ENCODE results near the gene EMD.
A peak's percentile ranks its signal among the peaks of the same experiment; 100 is the strongest.

EMD gene

DNA sequence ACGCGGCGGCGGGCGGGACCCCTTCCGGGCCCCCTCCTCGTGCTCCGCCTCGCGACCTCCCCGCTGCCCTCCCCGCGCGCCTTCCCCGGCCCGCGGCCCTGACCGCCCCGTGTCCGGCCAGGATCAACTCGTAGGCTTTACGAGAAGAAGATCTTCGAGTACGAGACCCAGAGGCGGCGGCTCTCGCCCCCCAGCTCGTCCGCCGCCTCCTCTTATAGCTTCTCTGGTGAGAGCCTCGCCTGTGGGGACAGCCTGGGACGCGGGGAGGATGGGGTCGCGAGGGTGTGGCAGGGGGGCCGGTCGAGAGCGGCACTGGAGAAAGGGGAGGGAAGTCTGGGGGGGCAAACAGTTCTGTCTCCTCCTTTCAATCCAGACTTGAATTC is 465 bp downstream of the EMD start:
- TF ChIP-seq, protein P1, sequence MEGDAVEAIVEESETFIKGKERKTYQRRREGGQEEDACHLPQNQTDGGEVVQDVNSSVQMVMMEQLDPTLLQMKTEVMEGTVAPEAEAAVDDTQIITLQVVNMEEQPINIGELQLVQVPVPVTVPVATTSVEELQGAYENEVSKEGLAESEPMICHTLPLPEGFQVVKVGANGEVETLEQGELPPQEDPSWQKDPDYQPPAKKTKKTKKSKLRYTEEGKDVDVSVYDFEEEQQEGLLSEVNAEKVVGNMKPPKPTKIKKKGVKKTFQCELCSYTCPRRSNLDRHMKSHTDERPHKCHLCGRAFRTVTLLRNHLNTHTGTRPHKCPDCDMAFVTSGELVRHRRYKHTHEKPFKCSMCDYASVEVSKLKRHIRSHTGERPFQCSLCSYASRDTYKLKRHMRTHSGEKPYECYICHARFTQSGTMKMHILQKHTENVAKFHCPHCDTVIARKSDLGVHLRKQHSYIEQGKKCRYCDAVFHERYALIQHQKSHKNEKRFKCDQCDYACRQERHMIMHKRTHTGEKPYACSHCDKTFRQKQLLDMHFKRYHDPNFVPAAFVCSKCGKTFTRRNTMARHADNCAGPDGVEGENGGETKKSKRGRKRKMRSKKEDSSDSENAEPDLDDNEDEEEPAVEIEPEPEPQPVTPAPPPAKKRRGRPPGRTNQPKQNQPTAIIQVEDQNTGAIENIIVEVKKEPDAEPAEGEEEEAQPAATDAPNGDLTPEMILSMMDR (IDR thresholded peaks at IDR 0.05): no peak
- Mint-ChIP-seq H3K9me3 (peaks cover 43% of the 10 kb centered on the region), H3K4me1 (peaks cover 27% of the 10 kb centered on the region), H3K27me3 (ENCODE audit: low read depth, poor library complexity) (peaks cover 3% of the 10 kb centered on the region), H3K27ac (peak overlapping the region; percentile 59), H3K36me3 (ENCODE audit: low read depth) (peaks cover 4% of the 10 kb centered on the region), H3K4me3 (peak overlapping the region; percentile 87)
- DNase-seq: no peak

DNA sequence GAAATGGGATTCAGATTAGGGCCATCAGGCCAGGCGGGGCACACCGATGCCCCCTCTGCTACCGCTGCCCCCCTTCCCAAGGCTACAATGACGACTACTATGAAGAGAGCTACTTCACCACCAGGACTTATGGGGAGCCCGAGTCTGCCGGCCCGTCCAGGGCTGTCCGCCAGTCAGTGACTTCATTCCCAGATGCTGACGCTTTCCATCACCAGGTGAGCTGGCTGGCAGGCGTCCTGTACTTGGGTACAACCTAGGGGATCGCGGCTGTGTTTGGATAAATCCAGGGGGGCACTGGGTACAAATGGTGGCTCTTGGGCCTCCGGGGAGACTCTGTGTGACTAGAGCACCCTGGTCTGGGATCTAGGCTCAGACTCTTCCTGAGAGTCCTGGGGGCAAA is 1.1 kb downstream of the EMD start:
- Mint-ChIP-seq H3K36me3 (ENCODE audit: low read depth) (peaks cover 4% of the 10 kb centered on the region), H3K4me1 (peaks cover 26% of the 10 kb centered on the region), H3K4me3 (peak overlapping the region; percentile 87), H3K9me3 (peaks cover 42% of the 10 kb centered on the region), H3K27me3 (ENCODE audit: low read depth, poor library complexity) (peaks cover 3% of the 10 kb centered on the region), H3K27ac (no peak overlapping the region)
- TF ChIP-seq, protein P1 (IDR thresholded peaks at IDR 0.05): no peak
- DNase-seq: no peak

DNA sequence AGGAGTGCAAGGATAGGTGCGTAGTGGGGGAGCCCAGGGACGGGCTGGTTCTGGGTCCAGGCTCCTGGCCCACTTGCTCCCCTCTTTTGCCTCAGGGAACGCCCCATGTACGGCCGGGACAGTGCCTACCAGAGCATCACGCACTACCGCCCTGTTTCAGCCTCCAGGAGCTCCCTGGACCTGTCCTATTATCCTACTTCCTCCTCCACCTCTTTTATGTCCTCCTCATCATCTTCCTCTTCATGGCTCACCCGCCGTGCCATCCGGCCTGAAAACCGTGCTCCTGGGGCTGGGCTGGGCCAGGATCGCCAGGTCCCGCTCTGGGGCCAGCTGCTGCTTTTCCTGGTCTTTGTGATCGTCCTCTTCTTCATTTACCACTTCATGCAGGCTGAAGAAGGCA is 1.7 kb downstream of the EMD start:
- no peak for DNase-seq
- H3K9me3 Mint-ChIP-seq: peaks cover 39% of the 10 kb centered on the region
- TF ChIP-seq, protein P1 (IDR thresholded peaks at IDR 0.05): no peak
- H3K27me3 Mint-ChIP-seq (ENCODE audit: low read depth, poor library complexity): peaks cover 3% of the 10 kb centered on the region
- H3K27ac Mint-ChIP-seq: peak overlapping the region; percentile 23
- H3K4me1 Mint-ChIP-seq: peaks cover 24% of the 10 kb centered on the region
- H3K36me3 Mint-ChIP-seq (ENCODE audit: low read depth): peaks cover 4% of the 10 kb centered on the region
- peak overlapping the region; percentile 87 for H3K4me3 Mint-ChIP-seq

DNA sequence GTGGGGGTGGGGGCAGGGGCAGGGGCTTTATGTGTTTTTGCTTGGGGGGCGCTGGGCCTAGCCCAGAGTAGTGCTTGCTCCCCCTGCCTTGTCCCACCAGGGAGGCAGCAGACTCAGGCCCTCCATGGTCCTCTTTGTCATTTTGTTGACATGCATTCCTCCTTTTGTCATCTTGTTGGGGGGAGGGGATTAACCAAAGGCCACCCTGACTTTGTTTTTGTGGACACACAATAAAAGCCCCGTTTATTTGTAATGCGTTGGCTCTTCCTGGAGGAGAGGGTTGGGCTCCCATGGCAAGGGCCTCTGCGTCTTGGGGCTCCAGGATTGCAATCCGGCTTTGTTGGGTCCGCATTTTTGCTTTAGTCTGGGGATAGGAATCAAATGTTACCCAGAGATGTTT is 2.2 kb downstream of the EMD start:
- TF ChIP-seq, protein P1 (IDR thresholded peaks at IDR 0.05): no peak
- Mint-ChIP-seq H3K27ac (no peak overlapping the region), H3K4me1 (peaks cover 24% of the 10 kb centered on the region), H3K36me3 (ENCODE audit: low read depth) (peaks cover 4% of the 10 kb centered on the region), H3K9me3 (peaks cover 37% of the 10 kb centered on the region), H3K4me3 (no peak overlapping the region), H3K27me3 (ENCODE audit: low read depth, poor library complexity) (peaks cover 3% of the 10 kb centered on the region)
- no peak for DNase-seq

DNA sequence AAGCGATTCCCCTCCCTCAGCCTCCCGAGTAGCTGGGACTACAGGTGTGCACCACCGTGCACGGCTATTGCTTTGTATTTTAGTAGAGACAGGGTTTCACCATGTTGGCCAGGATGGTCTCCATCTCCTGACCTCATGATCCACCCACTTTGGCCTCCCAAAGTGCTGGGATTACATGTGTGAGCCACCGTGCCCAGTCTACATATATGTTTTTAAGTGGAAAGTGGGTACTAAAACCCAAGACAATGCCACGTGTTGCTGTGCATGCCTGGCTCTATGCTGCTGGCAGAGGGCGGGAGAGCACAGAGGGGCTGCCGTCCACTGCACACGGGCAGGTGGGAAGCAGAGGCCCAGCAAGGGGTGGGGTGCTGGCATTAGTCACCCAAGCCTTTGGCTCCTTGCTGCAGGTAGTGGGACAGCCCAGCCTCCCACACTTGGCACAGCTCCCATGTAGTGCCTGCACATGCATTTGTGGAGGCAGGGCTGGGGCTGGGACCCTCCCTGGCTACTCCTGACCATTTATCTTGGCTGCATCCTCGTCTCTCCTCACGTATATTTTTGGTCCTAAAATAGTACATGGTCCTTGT is 3.5 kb downstream of the EMD start:
- H3K4me3 Mint-ChIP-seq: no peak overlapping the region
- H3K27ac Mint-ChIP-seq: no peak overlapping the region
- TF ChIP-seq, protein P1 (IDR thresholded peaks at IDR 0.05): no peak

More for the DNA sequence above, 3.5 kb downstream of the EMD start:
- H3K27me3 Mint-ChIP-seq (ENCODE audit: low read depth, poor library complexity): peaks cover 3% of the 10 kb centered on the region
- peaks cover 4% of the 10 kb centered on the region for H3K36me3 Mint-ChIP-seq (ENCODE audit: low read depth)
- H3K9me3 Mint-ChIP-seq: peaks cover 25% of the 10 kb centered on the region
- peaks cover 14% of the 10 kb centered on the region for H3K4me1 Mint-ChIP-seq
- no peak for DNase-seq
